Panc1 (cell line): ENCODE data around the gene CSF2RB. TPM values are rescaled to one million over a fixed set of nuclear protein-coding genes. Genes with fewer than 3 reads are reported as not detected.

ENCODE experiments used
- ATAC-seq: fragments of 200-7000 bp; cut with Tn5 transposase; 2 replicates; pipeline ENCODE4 v1.9.1; 2020; ENCODE audit warnings: mild to moderate bottlenecking, moderate library complexity
- BruUV-seq: library from RNA; stranded (reverse); fragments of 400-500 nt; replicated peaks from 2 replicates; lab custom pipeline; 2021; lab: Mats Ljungman, UMichigan
- CTCF ChIA-PET: fragments of 300-600 bp; sonication (Branson Sonifier 250); formaldehyde crosslinking; loops from one replicate; lab custom pipeline; 2022; ENCODE audit warnings: antibody characterized with exemption; lab: Charles Lee
- POLR2A ChIA-PET: fragments of 300-600 bp; sonication (Branson Sonifier 250); formaldehyde crosslinking; loops from one replicate; lab custom pipeline; 2022; ENCODE audit warnings: antibody characterized with exemption; lab: Charles Lee
- DNase-seq: peaks from one replicate; pipeline ENCODE4 v3.0.0-alpha.2; 2010; ENCODE audit warnings: low read depth, low spot score
- H3K27ac ChIP-seq: 2 replicates; pipeline ENCODE4 v1.5.1; 2011; ENCODE audit warnings: mild to moderate bottlenecking, low read length, inconsistent platforms
- H3K27me3 ChIP-seq: fragments of 200-500 bp; sonication (Bioruptor generic); 2 replicates; pipeline ENCODE4 v1.6.0; 2014; ENCODE audit warnings: low read length, inconsistent platforms; ENCODE audit not compliant: control insufficient read depth, insufficient read depth
- H3K36me3 ChIP-seq: fragments of 200-500 bp; sonication (Bioruptor generic); 2 replicates; pipeline ENCODE4 v1.5.1; 2014; ENCODE audit warnings: inconsistent platforms, mild to moderate bottlenecking, low read length, moderate library complexity; ENCODE audit not compliant: control insufficient read depth, insufficient read depth
- H3K4me1 ChIP-seq: 2 replicates; pipeline ENCODE4 v1.5.1; 2011; ENCODE audit warnings: inconsistent platforms, mild to moderate bottlenecking, low read length, moderate library complexity; ENCODE audit not compliant: control insufficient read depth, insufficient read depth
- H3K4me3 ChIP-seq, 2 experiments: 2 replicates each; pipeline ENCODE4 v1.5.1; 2011 to 2012; ENCODE audit warnings: low read depth in 2 of 2, low read length in 2 of 2, mild to moderate bottlenecking in 2 of 2, inconsistent platforms in 1 of 2, moderate library complexity in 1 of 2
- H3K9me3 ChIP-seq: fragments of 200-500 bp; sonication (Bioruptor generic); 2 replicates; pipeline ENCODE4 v1.5.1; 2014; ENCODE audit warnings: low read depth, mild to moderate bottlenecking, inconsistent platforms, low read length, moderate library complexity; ENCODE audit not compliant: control insufficient read depth, insufficient read depth
- CTCF ChIP-seq: fragments of 450-650 bp; IDR thresholded peaks from 2 replicates; pipeline ENCODE4 v1.5.1; 2017; ENCODE audit warnings: mild to moderate bottlenecking
- POLR2AphosphoS5 ChIP-seq: IDR thresholded peaks from 2 replicates; pipeline ENCODE4 v1.6.1; 2012; ENCODE audit warnings: mild to moderate bottlenecking, low read depth, low read length, moderate library complexity
- SIN3A ChIP-seq: IDR thresholded peaks from 2 replicates; pipeline ENCODE4 v1.6.1; 2012; ENCODE audit warnings: low read depth, mild to moderate bottlenecking, low read length, moderate library complexity, borderline replicate concordance; ENCODE audit not compliant: insufficient read depth
- TCF7L2 ChIP-seq: IDR thresholded peaks from 2 replicates; pipeline ENCODE4 v1.6.1; 2011; ENCODE audit warnings: mild to moderate bottlenecking, low read depth, low read length, inconsistent platforms
- in situ Hi-C: cut with HindIII; loops from 2 replicates; pipeline ENCODE4 v1.10.0; 2016; ENCODE audit warnings: low sequenced_read_pairs, low pct_unique_long_range_greater_than_20kb
- intact Hi-C: fragments of 100-400 bp; cut with micrococcal nuclease; formaldehyde crosslinking; loops from one replicate; pipeline ENCODE4 v1.10.0; 2022; ENCODE audit not compliant: unreplicated experiment
- total RNA-seq: library from RNA; stranded (reverse); gene quantifications from one replicate; pipeline ENCODE4 v1.2.1, GENCODE V29; 2021; ENCODE audit not compliant: unreplicated experiment
- TF ChIP-seq, protein P1 (sequence below), 2 experiments: IDR thresholded peaks; 2 replicates each; pipeline ENCODE4 v1.6.1; 2011 to 2012; ENCODE audit warnings: low read depth in 2 of 2, control low read depth in 1 of 2, low read length in 1 of 2, mild to moderate bottlenecking in 1 of 2, moderate library complexity in 1 of 2; ENCODE audit not compliant: insufficient read depth in 1 of 2

CSF2RB gene
- total RNA-seq, 1 experiment from 2014 or later: not detected

DNA sequence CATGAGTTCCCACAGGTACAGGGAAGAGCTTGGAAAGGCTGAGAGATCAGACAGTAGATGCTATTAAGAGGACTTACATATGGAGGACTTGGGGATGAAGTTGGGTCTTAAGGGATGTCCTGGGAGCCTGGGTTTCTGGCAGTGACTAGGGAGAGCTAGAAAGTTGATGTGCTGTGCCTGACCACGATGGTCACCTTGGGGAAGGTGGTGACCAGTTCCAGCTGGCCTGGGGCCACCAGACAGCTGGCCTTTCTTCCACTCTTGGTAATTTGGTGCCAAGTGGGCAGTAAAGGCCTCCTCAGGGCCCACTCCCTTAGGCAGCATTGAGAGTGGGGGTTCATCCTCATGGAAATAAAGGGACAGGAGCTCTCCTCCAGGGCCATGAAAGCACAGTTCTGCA, 13.9 kb upstream of the CSF2RB start:
- Histone ChIP-seq H3K36me3 (no peaks in the 10 kb centered on the region), H3K27me3 (no peaks in the 10 kb centered on the region), H3K4me3 (no peak overlapping the region), H3K27ac (no peak overlapping the region), H3K4me1 (no peaks in the 10 kb centered on the region), H3K9me3 (no peaks in the 10 kb centered on the region)
- ChIA-PET POLR2A (no interaction called here), CTCF (no interaction called here)
- in situ Hi-C loops (no loop called here), intact Hi-C loops (no loop called here)
- ATAC-seq (no peak), DNase-seq (no peak)
- no TSS peak for BruUV-seq
- TF ChIP-seq POLR2AphosphoS5: no peak
- no peak for TF ChIP-seq SIN3A
- TF ChIP-seq CTCF: no peak
- TF ChIP-seq, protein P1, sequence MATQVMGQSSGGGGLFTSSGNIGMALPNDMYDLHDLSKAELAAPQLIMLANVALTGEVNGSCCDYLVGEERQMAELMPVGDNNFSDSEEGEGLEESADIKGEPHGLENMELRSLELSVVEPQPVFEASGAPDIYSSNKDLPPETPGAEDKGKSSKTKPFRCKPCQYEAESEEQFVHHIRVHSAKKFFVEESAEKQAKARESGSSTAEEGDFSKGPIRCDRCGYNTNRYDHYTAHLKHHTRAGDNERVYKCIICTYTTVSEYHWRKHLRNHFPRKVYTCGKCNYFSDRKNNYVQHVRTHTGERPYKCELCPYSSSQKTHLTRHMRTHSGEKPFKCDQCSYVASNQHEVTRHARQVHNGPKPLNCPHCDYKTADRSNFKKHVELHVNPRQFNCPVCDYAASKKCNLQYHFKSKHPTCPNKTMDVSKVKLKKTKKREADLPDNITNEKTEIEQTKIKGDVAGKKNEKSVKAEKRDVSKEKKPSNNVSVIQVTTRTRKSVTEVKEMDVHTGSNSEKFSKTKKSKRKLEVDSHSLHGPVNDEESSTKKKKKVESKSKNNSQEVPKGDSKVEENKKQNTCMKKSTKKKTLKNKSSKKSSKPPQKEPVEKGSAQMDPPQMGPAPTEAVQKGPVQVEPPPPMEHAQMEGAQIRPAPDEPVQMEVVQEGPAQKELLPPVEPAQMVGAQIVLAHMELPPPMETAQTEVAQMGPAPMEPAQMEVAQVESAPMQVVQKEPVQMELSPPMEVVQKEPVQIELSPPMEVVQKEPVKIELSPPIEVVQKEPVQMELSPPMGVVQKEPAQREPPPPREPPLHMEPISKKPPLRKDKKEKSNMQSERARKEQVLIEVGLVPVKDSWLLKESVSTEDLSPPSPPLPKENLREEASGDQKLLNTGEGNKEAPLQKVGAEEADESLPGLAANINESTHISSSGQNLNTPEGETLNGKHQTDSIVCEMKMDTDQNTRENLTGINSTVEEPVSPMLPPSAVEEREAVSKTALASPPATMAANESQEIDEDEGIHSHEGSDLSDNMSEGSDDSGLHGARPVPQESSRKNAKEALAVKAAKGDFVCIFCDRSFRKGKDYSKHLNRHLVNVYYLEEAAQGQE (IDR thresholded peaks at IDR 0.05; ENCODE audit: insufficient read depth in 1 of 2, low read depth in 2 of 2, low read length in 1 of 2): no peak
- no peak for TF ChIP-seq TCF7L2

DNA sequence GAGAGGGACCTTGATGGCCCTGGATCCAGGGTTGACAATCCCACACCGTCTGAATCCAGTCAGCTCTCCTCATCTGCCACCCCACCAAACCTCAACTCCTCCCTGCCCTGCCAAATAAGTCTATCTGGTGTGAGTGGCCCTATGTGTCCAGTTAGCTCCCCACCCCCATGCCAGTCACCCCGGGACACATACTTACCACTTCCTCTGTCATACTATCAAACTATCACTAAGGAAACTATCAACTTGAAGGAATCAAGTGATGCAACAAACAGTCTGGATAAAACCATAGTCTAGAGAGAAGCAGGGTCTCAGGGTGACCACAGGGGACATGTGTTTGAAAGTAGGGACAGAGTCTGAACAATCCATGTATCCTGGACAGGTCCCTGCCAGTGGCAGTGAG, 13.2 kb upstream of the CSF2RB start:
- no peak for DNase-seq
- Histone ChIP-seq H3K9me3 (no peaks in the 10 kb centered on the region), H3K4me3 (no peak overlapping the region), H3K27ac (no peak overlapping the region), H3K4me1 (no peaks in the 10 kb centered on the region), H3K27me3 (no peaks in the 10 kb centered on the region), H3K36me3 (no peaks in the 10 kb centered on the region)
- intact Hi-C loops (no loop called here), in situ Hi-C loops (no loop called here)
- ATAC-seq: no peak
- no TSS peak for BruUV-seq
- POLR2A ChIA-PET: no interaction called here
- CTCF ChIA-PET: no interaction called here
- no peak for TF ChIP-seq CTCF
- TF ChIP-seq TCF7L2: no peak
- TF ChIP-seq, protein P1 (IDR thresholded peaks at IDR 0.05; ENCODE audit: insufficient read depth in 1 of 2, low read depth in 2 of 2, low read length in 1 of 2): no peak
- TF ChIP-seq SIN3A: no peak
- TF ChIP-seq POLR2AphosphoS5: no peak
